ENCODE data around the gene CSF2.

The CSF2 gene

GRCh38 chr5:132073231-132074013 lies at the start of gene CSF2:
CSF2 (plus strand) TSS chr5:132073789; CDS start chr5:132073824, 35 bp downstream.
- no peak for DNase-seq

GRCh38 chr5:132024117-132024435 lies 49.5 kb upstream of the CSF2 start:
- DNase-seq: no peak

GRCh38 chr5:132024789-132025402 lies 48.7 kb upstream of the CSF2 start:
- no peak for DNase-seq

GRCh38 chr5:132025403-132025971 lies 48.1 kb upstream of the CSF2 start:
- DNase-seq: no peak

GRCh38 chr5:132026516-132027008 lies 47.0 kb upstream of the CSF2 start:
- DNase-seq: no peak

GRCh38 chr5:132027027-132027426 lies 46.6 kb upstream of the CSF2 start:
- DNase-seq: no peak

GRCh38 chr5:132029609-132030330 lies 43.8 kb upstream of the CSF2 start:
- no peak for DNase-seq

GRCh38 chr5:132030610-132031009 lies 43.0 kb upstream of the CSF2 start:
- DNase-seq: no peak

GRCh38 chr5:132032196-132032595 lies 41.4 kb upstream of the CSF2 start:
- no peak for DNase-seq

GRCh38 chr5:132033122-132033521 lies 40.5 kb upstream of the CSF2 start:
- no peak for DNase-seq

- DNase-seq: no peak
Observed at GRCh38 chr5:132037353-132037752, 36.2 kb upstream of the CSF2 start.

GRCh38 chr5:132044207-132044606 lies 29.4 kb upstream of the CSF2 start:
- no peak for DNase-seq

GRCh38 chr5:132046880-132047299 lies 26.7 kb upstream of the CSF2 start:
- DNase-seq: no peak

GRCh38 chr5:132049093-132049492 lies 24.5 kb upstream of the CSF2 start:
- no peak for DNase-seq

- DNase-seq: no peak
Observed at GRCh38 chr5:132049559-132049958, 24.0 kb upstream of the CSF2 start.

GRCh38 chr5:132050136-132050535 lies 23.5 kb upstream of the CSF2 start:
- no peak for DNase-seq

GRCh38 chr5:132050661-132051552 lies 22.7 kb upstream of the CSF2 start:
- DNase-seq: no peak

GRCh38 chr5:132052520-132052919 lies 21.1 kb upstream of the CSF2 start:
- no peak for DNase-seq

- no peak for DNase-seq
Observed at GRCh38 chr5:132053483-132053882, 20.1 kb upstream of the CSF2 start.

GRCh38 chr5:132054031-132054696 lies 19.4 kb upstream of the CSF2 start:
- no peak for DNase-seq

GRCh38 chr5:132054697-132055440 lies 18.7 kb upstream of the CSF2 start:
- no peak for DNase-seq
